DND-41 (cell line): ENCODE data around the gene TSNAXIP1.

Experiments used
- CTCF ChIP-seq: IDR thresholded peaks from 2 replicates; pipeline ENCODE4 v1.5.1; 2012; ENCODE audit warnings: borderline replicate concordance, low read length, moderate library complexity, mild to moderate bottlenecking; ENCODE audit not compliant: poor library complexity, severe bottlenecking; ENCODE audit errors: extremely low read depth
- EZH2 ChIP-seq: IDR thresholded peaks from 3 replicates; pipeline ENCODE4 v1.6.1; 2012; ENCODE audit warnings: borderline replicate concordance, low read depth, mild to moderate bottlenecking, moderate library complexity, low read length, inconsistent platforms; ENCODE audit not compliant: severe bottlenecking

DNA sequence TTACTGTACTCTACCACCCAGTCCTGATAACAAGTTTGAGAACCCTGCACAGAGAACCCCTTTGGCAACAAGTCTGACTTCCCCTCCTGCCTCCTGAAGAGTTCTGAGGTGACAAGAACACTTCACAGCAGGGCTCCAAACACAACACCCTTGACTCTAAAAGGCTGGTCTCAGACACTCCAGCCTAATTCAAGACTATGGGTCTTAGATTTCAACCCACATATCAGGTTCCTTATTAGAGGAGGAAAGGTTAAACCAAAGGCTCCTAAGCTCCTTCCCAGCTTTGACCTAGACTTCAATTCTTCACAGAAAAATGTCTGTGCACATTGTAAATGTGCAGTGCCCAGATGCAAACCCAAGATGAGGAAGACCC, 23.4 kb upstream of the TSNAXIP1 start:
- no peak for TF ChIP-seq CTCF
- no peak for TF ChIP-seq EZH2
